GM18502 (cell line): ENCODE measurements around the gene RPS10.
"Not testable (repeated sequence)": the region's sequence is repeated elsewhere in the genome, so short reads cannot be mapped to it uniquely, and the experiment has no call there.

Experiments
- ATAC-seq: cut with Tn5 transposase; IDR thresholded peaks from one replicate; pipeline ENCODE4 v1.9.1; 2021; ENCODE audit warnings: mild to moderate bottlenecking; ENCODE audit not compliant: unreplicated experiment, poor library complexity

RPS10 gene

DNA sequence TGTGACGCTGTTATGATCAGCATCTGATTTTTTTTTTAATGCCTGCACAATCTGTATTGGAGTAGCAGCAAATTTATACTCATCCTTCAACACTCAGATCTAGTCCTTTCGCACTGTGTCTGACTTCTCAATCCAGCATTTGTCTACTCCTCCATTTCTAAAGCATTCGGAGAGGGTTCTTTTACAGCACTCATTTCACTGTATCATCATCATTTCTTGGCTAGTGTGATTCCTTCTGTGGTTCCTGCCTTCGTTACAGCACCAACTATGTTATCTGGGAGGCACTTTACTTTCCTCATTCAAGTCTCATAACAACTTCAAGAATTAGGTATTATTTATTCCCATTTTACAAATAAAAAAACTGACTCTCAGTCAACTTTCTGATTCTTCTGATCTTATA, 51.4 kb downstream of the RPS10 start:
- ATAC-seq: no peak

DNA sequence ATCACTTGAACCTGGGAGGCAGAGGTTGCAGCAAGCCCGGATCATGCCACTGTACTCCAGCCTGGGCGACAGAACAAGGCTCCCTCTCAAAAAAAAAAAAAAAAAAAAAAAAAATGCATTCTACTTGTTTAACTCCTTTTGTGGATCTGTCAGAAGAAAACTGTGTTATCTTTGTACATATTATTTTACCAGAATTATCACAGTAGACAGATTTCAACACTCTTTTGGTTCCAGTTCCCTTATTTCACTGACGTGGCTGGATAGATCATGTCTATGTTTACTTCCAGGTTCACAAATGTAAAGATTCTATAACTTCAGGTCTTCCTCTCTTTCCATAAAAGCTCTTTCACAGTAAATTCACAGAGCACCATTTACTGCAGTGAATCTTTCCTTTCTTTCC, 51.8 kb downstream of the RPS10 start:
- no peak for ATAC-seq

DNA sequence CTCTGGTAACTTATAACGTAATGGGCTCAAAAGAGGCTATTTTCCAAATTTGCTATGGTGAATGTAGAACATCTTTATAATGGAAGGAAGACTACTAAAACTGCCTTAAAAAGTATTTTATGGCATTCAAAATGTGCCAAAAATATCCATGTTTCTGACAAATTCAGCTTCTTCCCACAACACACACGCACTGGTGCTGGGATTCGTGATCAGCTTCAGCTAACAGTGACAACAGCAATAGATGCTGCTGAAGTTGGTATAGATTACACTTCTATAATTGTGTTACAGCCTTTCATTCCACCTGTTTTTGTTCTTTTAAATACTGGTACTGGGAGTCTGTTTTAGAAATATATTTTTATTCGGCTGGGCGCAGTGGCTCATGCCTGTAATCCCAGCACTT, 52.4 kb downstream of the RPS10 start:
- ATAC-seq: no peak

DNA sequence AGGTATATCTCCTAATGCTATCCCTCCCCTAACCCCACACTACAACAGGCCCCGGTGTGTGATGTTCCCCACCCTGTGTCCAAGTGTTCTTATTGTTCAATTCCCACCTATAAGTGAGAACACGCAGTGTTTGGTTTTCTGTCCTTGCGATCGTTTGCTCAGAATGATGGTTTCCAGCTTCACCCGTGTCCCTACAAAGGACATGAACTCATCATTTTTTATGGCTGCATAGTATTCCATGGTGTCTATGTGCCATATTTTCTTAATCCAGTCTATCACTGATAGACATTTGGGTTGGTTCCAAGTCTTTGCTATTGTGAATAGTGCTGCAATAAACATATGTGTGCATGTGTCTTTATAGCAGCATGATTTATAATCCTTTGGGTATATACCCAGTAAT, 54.0 kb downstream of the RPS10 start:
- ATAC-seq: not testable (repeated sequence)

DNA sequence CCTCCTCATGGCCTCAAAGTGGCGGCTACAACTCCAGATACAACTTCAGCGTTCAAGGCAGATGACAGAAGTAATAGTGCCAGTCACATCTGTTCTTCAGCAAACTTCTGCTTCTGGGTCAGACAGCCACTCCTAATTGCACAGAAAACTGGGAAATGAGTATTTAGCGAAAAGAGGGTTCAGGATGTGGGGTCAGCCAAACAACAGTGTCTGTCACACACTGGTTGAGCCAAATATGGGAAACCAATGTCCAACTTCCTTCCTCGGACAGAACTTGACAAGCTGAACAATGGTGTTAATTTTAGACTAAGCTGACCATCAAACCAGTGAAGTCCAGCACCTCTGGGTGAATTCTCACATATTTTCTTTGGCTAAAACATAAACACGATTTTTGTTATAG, 55.5 kb downstream of the RPS10 start:
- no peak for ATAC-seq

DNA sequence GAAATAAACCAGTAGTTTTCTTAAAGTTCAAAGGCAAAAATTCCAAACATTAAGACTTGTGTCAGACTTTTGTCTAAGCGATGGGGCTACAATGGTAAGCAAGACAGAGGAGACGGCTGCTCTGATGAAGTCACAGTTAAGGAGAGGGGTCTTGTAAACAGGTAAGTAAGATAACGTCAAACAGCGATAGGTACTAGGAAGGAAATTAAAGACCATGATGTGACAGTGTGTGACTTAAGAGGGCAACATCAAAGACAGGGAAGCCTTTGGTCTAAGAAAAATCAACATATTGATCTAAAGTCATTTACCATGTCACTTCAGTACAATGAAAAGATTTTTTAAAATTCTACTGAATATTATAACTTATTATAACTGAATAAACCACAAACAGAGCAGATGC, 56.5 kb downstream of the RPS10 start:
- no peak for ATAC-seq
